DMS 273 (cell line): ENCODE measurements around the gene PTPRD.

Experiments
- DNase-seq: peaks from one replicate; lab custom pipeline; 2025; ENCODE audit not compliant: unreplicated experiment; lab: John Stamatoyannopoulos, UW

Gene PTPRD

GRCh38 chr9:9912459-9912858, 700.3 kb downstream of the PTPRD start:
- DNase-seq = peak; percentile 45

GRCh38 chr9:9905736-9906135, 707.1 kb downstream of the PTPRD start:
- no peak for DNase-seq

GRCh38 chr9:9904041-9904440, 708.8 kb downstream of the PTPRD start:
- DNase-seq = no peak

GRCh38 chr9:9901624-9902023, 711.2 kb downstream of the PTPRD start:
- no peak for DNase-seq

GRCh38 chr9:9893837-9894236, 719.0 kb downstream of the PTPRD start:
- no peak for DNase-seq

- DNase-seq = no peak
These were observed 720.6 kb downstream of the PTPRD start for GRCh38 chr9:9892217-9892616.

- DNase-seq = no peak
These were observed 731.1 kb downstream of the PTPRD start for GRCh38 chr9:9881692-9882091.

- no peak for DNase-seq
These were observed 738.5 kb downstream of the PTPRD start for GRCh38 chr9:9874270-9874669.

GRCh38 chr9:9862235-9862810, 750.5 kb downstream of the PTPRD start:
- DNase-seq = no peak

GRCh38 chr9:9855177-9856078, 757.4 kb downstream of the PTPRD start:
- DNase-seq = no peak

- DNase-seq = no peak
These were observed 765.1 kb downstream of the PTPRD start for GRCh38 chr9:9847750-9848149.

- no peak for DNase-seq
These were observed 766.2 kb downstream of the PTPRD start for GRCh38 chr9:9846557-9846956.

- no peak for DNase-seq
These were observed 792.4 kb downstream of the PTPRD start for GRCh38 chr9:9820436-9820835.

- no peak for DNase-seq
These were observed 792.9 kb downstream of the PTPRD start for GRCh38 chr9:9819886-9820285.

- DNase-seq = no peak
These were observed 795.6 kb downstream of the PTPRD start for GRCh38 chr9:9817176-9817575.

GRCh38 chr9:9804109-9804508, 808.7 kb downstream of the PTPRD start:
- DNase-seq = no peak

- no peak for DNase-seq
These were observed 813.5 kb downstream of the PTPRD start for GRCh38 chr9:9799287-9799686.

GRCh38 chr9:9792144-9792857, 820.5 kb downstream of the PTPRD start:
- no peak for DNase-seq

- peak; percentile 10 for DNase-seq
These were observed 821.2 kb downstream of the PTPRD start for GRCh38 chr9:9791611-9792010.

GRCh38 chr9:9790216-9790872, 822.5 kb downstream of the PTPRD start:
- peak; percentile 39 for DNase-seq

- no peak for DNase-seq
These were observed 829.1 kb downstream of the PTPRD start for GRCh38 chr9:9783711-9784110.
